ENCODE data around the gene EDN2.
A peak's percentile ranks its signal among the peaks of the same experiment; 100 is the strongest.

EDN2 gene

GRCh38 chr1:41465741-41466140, 18.7 kb downstream of the EDN2 start:
- no peak for DNase-seq (ENCODE audit: low spot score)

GRCh38 chr1:41464885-41465284, 19.6 kb downstream of the EDN2 start:
- DNase-seq (ENCODE audit: low spot score): peak; percentile 40

- no peak for DNase-seq (ENCODE audit: low spot score)
Measured at GRCh38 chr1:41463516-41463915, 21.0 kb downstream of the EDN2 start.

- no peak for DNase-seq (ENCODE audit: low spot score)
Measured at GRCh38 chr1:41462680-41463004, 21.8 kb downstream of the EDN2 start.

- DNase-seq (ENCODE audit: low spot score): no peak
Measured at GRCh38 chr1:41461790-41462679, 22.4 kb downstream of the EDN2 start.

GRCh38 chr1:41456847-41457540, 27.5 kb downstream of the EDN2 start:
- no peak for DNase-seq (ENCODE audit: low spot score)

- DNase-seq (ENCODE audit: low spot score): no peak
Measured at GRCh38 chr1:41455479-41456332, 28.8 kb downstream of the EDN2 start.

GRCh38 chr1:41454406-41454805, 30.1 kb downstream of the EDN2 start:
- DNase-seq (ENCODE audit: low spot score): no peak

- DNase-seq (ENCODE audit: low spot score): no peak
Measured at GRCh38 chr1:41452704-41453290, 31.7 kb downstream of the EDN2 start.

- DNase-seq (ENCODE audit: low spot score): no peak
Measured at GRCh38 chr1:41450747-41451285, 33.7 kb downstream of the EDN2 start.

GRCh38 chr1:41449326-41449921, 35.1 kb downstream of the EDN2 start:
- DNase-seq (ENCODE audit: low spot score): no peak

GRCh38 chr1:41448821-41449220, 35.7 kb downstream of the EDN2 start:
- DNase-seq (ENCODE audit: low spot score): no peak

- no peak for DNase-seq (ENCODE audit: low spot score)
Measured at GRCh38 chr1:41447995-41448770, 36.3 kb downstream of the EDN2 start.

- no peak for DNase-seq (ENCODE audit: low spot score)
Measured at GRCh38 chr1:41446851-41447610, 37.5 kb downstream of the EDN2 start.

- no peak for DNase-seq (ENCODE audit: low spot score)
Measured at GRCh38 chr1:41444785-41445184, 39.7 kb downstream of the EDN2 start.

- DNase-seq (ENCODE audit: low spot score): no peak
Measured at GRCh38 chr1:41444246-41444645, 40.2 kb downstream of the EDN2 start.

GRCh38 chr1:41442697-41443251, 41.7 kb downstream of the EDN2 start:
- DNase-seq (ENCODE audit: low spot score): peak; percentile 30

- DNase-seq (ENCODE audit: low spot score): no peak
Measured at GRCh38 chr1:41440321-41441085, 44.0 kb downstream of the EDN2 start.
